Heart right ventricle (tissue), 16 donors: Measurements from ENCODE around the gene PLCB3. TPM values are rescaled to one million over a fixed set of nuclear protein-coding genes. Genes with fewer than 3 reads are reported as not detected.
A peak's percentile ranks its signal among the peaks of the same experiment; 100 is the strongest.

Experiments used
- ATAC-seq, 8 donors: fragments of 200-7000 bp; cut with Tn5 transposase; one replicate each; pipeline ENCODE4 v1.9.1; 2020; ENCODE audit warnings: mild to moderate bottlenecking in 8 of 8, moderate library complexity in 8 of 8, moderate number of reproducible peaks in 1 of 8
- DNase-seq, 2 donors: peaks; one replicate each; pipeline ENCODE4 v3.0.0-alpha.2; 2020
- H3K27ac ChIP-seq, 10 donors: fragments of 200-600 bp; sonication (generic) in 2 of 10; one replicate each; pipeline versions ENCODE4 v1.5.0 to v1.8.0; 2020 to 2022; ENCODE audit warnings: mild to moderate bottlenecking in 3 of 10
- H3K27me3 ChIP-seq, 7 donors: fragments of 200-600 bp; one replicate each; pipeline ENCODE4 v1.8.0; 2021 to 2022; ENCODE audit warnings: mild to moderate bottlenecking in 2 of 7
- H3K36me3 ChIP-seq, 9 donors: fragments of 200-600 bp; sonication (generic) in 1 of 9; one replicate each; pipeline versions ENCODE4 v1.5.0 to v1.8.0; 2020 to 2022; ENCODE audit warnings: mild to moderate bottlenecking in 2 of 9
- H3K4me1 ChIP-seq, 9 donors: fragments of 200-600 bp; sonication (generic) in 1 of 9; one replicate each; pipeline versions ENCODE4 v1.5.0 to v1.8.0; 2020 to 2022; ENCODE audit warnings: mild to moderate bottlenecking in 4 of 9
- H3K4me3 ChIP-seq, 10 donors: fragments of 200-600 bp; sonication (generic) in 2 of 10; one replicate each; pipeline versions ENCODE4 v1.5.0 to v1.8.0; 2020 to 2022; ENCODE audit warnings: mild to moderate bottlenecking in 7 of 10, moderate library complexity in 2 of 10
- H3K9me3 ChIP-seq, 11 donors: fragments of 200-600 bp in 10 of 11; sonication (generic) in 2 of 11; one replicate each; pipeline versions ENCODE4 v1.5.0 to v1.8.0; 2013 to 2022; ENCODE audit warnings: mild to moderate bottlenecking in 2 of 11, control low read depth in 1 of 11, moderate library complexity in 1 of 11
- WGBS, 2 donors: extraction: QIAGEN DNeasy Blood & Tissue Kit; methylation state at CpG; one replicate each; pipeline ENCODE4 v1.1.7; 2013; ENCODE audit warnings: inconsistent platforms in 1 of 2; 5-methylcytosine and 5-hydroxymethylcytosine counted together
- intact Hi-C, 10 donors: fragments of 100-400 bp; cut with DNase I; formaldehyde crosslinking; loops; one replicate each; pipeline versions ENCODE4 v1.11.1 to v1.14.2; 2022
- polyA plus RNA-seq, 2 donors: library from polyadenylated mRNA; stranded (reverse); fragments of 200-250 nt; gene quantifications; one replicate each; pipeline ENCODE4 v1.2.3, GENCODE V29; 2013
- total RNA-seq, 10 donors: library from RNA; stranded (reverse); fragmentation: NEBNext Ultra II Directional in 3 of 10; extraction: Animal tissue kit (Norgen Biotek cat#: 25700) in 3 of 10; gene quantifications; one replicate each; pipeline versions ENCODE4 v1.2.1 to v1.2.4, GENCODE V29; 2021 to 2023
- TF ChIP-seq, protein P1 (sequence below), 9 donors: fragments of 200-600 bp; sonication (generic) in 2 of 9; IDR thresholded peaks; one replicate each; pipeline versions ENCODE4 v1.5.0 to v1.8.0; 2021 to 2022; ENCODE audit warnings: antibody characterized with exemption in 9 of 9, mild to moderate bottlenecking in 5 of 9, moderate library complexity in 1 of 9
- donor health status: Arrhythmogenic right ventricular cardiomyopathy.
- donor health status: ischemic (EF 13 %, LVEDD 7.1; RV severe dilation, severe dysfunction).
- donor health status: healthy with polysubstance abuse.
- donor health status: DM: no; HTN: yes; CAD: no.
- donor health status: DM: no; HTN: no; CAD: no.
- donor health status: ischemic (EF 25% LVEDD 6.9; RV normal size, moderate dysfunction).
- donor health status: ischemic (EF 25% LVEDD 5.7; RV mildly dilated, moderate dysfunction).
- donor health status: healthy.
- donor health status: DM: yes; HTN: yes; CAD: no.
- donor health status: Ischemic cardiomyopathy.
- donor health status: ischemic (EF 35%, LVEDD 5.7; RV mildly dilated, moderate dysfunction).
- donor health status: nonischemic (EF 11% LVEDD 7.7; RV severe dilation, severe dysfunction).
- donor health status: DM: yes; HTN: yes; CAD: no.
- donor health status: PGD.
- donor health status: ischemic (EF 29% LVEDD 5.4; RV normal size, mild dysfunction).
- donor health status: nonischemic (EF 23%, LVEDD 6.1; RV moderate dilation, normal function).

The PLCB3 gene
- total and polyA plus RNA-seq, 12 donors: 5.8 to 13.3 (median 8.9) TPM

DNA sequence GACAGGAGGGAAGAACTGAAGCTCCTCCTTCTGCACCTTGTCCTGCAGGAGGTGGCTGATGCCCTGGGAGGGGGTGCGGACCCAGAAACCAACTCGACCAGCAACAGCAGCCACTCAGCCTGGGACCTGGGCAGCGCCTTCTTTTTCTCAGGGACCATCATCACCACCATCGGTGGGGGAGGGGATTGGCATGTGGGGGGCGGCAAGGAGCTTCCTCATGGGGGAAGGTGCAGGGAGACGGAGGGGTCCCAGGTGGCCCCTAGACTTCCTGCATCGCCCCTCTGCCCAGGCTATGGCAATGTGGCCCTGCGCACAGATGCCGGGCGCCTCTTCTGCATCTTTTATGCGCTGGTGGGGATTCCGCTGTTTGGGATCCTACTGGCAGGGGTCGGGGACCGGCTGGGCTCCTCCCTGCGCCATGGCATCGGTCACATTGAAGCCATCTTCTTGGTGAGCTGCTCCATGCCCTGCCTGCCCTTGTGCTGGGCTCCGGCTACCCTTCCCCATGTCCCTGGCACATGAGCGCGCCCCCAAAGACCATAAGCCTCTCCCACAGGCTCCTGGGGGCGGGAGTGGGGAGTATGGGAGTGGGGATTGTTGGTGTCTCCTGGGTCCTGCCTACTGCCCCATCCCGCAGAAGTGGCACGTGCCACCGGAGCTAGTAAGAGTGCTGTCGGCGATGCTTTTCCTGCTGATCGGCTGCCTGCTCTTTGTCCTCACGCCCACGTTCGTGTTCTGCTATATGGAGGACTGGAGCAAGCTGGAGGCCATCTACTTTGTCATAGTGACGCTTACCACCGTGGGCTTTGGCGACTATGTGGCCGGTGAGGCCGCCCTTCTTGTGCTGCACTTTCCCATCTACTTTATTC is 45.7 kb downstream of the PLCB3 start:
- Histone ChIP-seq H3K9me3 (no peaks in the 10 kb centered on the region), H3K4me3 (no peak overlapping the region), H3K27me3 (peaks cover 11 to 97% (median 91%) of the 10 kb centered on the region in 7 donors), H3K27ac (no peak overlapping the region), H3K4me1 (peaks cover 14 to 40% (median 33%) of the 10 kb centered on the region in 9 donors), H3K36me3 (no peaks in the 10 kb centered on the region)
- no peak for ATAC-seq
- intact Hi-C loops: loop anchor here in 2 of 10 donors (5.0 kb wide), 1 partner anchor 90 kb away; the partner anchor contains the start of gene FERMT3 (in 2 of the 2)
- TF ChIP-seq, protein P1, sequence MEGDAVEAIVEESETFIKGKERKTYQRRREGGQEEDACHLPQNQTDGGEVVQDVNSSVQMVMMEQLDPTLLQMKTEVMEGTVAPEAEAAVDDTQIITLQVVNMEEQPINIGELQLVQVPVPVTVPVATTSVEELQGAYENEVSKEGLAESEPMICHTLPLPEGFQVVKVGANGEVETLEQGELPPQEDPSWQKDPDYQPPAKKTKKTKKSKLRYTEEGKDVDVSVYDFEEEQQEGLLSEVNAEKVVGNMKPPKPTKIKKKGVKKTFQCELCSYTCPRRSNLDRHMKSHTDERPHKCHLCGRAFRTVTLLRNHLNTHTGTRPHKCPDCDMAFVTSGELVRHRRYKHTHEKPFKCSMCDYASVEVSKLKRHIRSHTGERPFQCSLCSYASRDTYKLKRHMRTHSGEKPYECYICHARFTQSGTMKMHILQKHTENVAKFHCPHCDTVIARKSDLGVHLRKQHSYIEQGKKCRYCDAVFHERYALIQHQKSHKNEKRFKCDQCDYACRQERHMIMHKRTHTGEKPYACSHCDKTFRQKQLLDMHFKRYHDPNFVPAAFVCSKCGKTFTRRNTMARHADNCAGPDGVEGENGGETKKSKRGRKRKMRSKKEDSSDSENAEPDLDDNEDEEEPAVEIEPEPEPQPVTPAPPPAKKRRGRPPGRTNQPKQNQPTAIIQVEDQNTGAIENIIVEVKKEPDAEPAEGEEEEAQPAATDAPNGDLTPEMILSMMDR (IDR thresholded peaks at IDR 0.05): no peak
- no peak for DNase-seq
- WGBS, 2 donors: 12 to 14% methylated on average over 34 of the region's 34 CpGs

DNA sequence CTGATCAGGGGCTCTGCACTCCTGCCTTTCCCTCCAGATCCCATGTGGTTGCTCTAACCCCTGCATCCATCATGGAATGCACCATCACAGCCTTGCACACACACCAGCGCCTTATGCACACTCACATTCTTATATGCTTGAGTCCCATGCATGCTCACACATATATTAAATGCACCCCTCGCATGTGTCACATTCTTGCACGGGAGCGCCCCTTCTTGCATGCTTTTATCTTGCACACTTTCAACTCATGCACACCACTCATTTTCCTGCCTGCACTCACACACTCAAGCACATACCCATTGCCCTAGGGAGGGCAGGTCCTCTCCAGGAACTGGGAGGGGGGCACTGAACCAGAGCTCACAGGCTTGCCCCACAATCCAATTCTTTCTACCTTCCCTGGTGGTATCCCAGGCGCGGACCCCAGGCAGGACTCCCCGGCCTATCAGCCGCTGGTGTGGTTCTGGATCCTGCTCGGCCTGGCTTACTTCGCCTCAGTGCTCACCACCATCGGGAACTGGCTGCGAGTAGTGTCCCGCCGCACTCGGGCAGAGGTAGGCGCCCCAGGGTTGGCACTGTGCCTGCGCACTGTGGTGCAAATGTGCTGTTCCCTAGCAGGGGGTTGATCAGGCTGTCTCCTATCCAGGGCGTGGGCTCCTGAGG is 46.5 kb downstream of the PLCB3 start:
- Histone ChIP-seq H3K9me3 (no peaks in the 10 kb centered on the region), H3K4me3 (no peak overlapping the region), H3K4me1 (peaks cover 14 to 33% (median 27%) of the 10 kb centered on the region in 9 donors), H3K27ac (no peak overlapping the region), H3K36me3 (no peaks in the 10 kb centered on the region), H3K27me3 (peaks cover 6 to 92% (median 87%) of the 10 kb centered on the region in 7 donors)
- no peak for ATAC-seq
- DNase-seq: no peak
- intact Hi-C loops: loop anchor here in 2 of 10 donors (5.0 kb wide), 1 partner anchor 91 kb away; the partner anchor contains the start of gene FERMT3 (in 2 of the 2)
- TF ChIP-seq, protein P1 (IDR thresholded peaks at IDR 0.05): no peak
- WGBS, 2 donors: 50 to 58% methylated on average over 18 of the region's 18 CpGs

DNA sequence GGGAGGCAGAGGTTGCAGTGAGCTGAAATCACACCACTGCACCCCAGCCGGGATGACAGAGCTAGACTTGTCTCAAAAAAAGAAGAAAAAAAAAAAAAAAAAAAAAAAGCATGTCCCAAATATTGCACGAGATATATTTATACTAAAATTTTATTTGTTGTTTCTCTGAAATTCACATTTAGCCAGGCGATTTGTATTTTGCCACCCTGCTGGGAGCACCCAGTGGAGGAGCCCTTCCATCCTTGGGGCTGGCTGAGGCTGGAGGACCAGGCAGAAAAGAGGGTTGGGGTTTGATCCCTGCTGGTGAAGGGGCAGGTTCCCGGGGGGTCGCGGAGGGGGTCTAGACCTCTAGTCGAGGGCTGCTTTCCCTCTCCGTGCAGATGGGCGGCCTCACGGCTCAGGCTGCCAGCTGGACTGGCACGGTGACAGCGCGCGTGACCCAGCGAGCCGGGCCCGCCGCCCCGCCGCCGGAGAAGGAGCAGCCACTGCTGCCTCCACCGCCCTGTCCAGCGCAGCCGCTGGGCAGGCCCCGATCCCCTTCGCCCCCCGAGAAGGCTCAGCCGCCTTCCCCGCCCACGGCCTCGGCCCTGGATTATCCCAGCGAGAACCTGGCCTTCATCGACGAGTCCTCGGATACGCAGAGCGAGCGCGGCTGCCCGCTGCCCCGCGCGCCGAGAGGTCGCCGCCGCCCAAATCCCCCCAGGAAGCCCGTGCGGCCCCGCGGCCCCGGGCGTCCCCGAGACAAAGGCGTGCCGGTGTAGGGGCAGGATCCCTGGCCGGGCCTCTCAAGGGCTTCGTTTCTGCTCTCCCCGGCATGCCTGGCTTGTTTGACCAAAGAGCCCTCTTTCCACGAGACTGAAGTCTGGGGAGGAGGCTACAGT is 47.9 kb downstream of the PLCB3 start:
- ATAC-seq (peak; percentile 21 to 64 (median 51)), DNase-seq (peak; percentile 60 to 74)
- Histone ChIP-seq H3K27ac (peak overlapping the region in 4 of 10 donors; percentile 4 to 58 (median 31)), H3K4me3 (peak overlapping the region in 9 of 10 donors; percentile 27 to 51 (median 48)), H3K36me3 (no peaks in the 10 kb centered on the region), H3K4me1 (peaks cover 14 to 40% (median 33%) of the 10 kb centered on the region in 9 donors), H3K9me3 (no peaks in the 10 kb centered on the region), H3K27me3 (peaks cover 6 to 78% (median 73%) of the 10 kb centered on the region in 7 donors)
- intact Hi-C loops: loop anchor here in 2 of 10 donors (5.0 kb wide), 1 partner anchor 92 kb away; the partner anchor contains the start of gene FERMT3 (in 2 of the 2)
- WGBS, 2 donors: 4 to 6% methylated on average over 48 to 60 of the region's 60 CpGs
- TF ChIP-seq, protein P1 (IDR thresholded peaks at IDR 0.05): peak in 1 of 9 donors; percentile 14
